CD4-positive, alpha-beta T cell treated with Interleukin-17A for 1 hour (primary cell): Measurements from ENCODE around the gene CACNA1F.
"Not testable (repeated sequence)": the region's sequence is repeated elsewhere in the genome, so short reads cannot be mapped to it uniquely, and the experiment has no call there.

Experiments used
- DNase-seq: peaks from one replicate; pipeline ENCODE4 v3.0.0-alpha.2; 2020

The CACNA1F gene

GRCh38 chrX:49192722-49193328 lies 40.3 kb downstream of the CACNA1F start:
- peak; percentile 38 for DNase-seq

GRCh38 chrX:49191574-49192011 lies 41.5 kb downstream of the CACNA1F start:
- DNase-seq: no peak

- DNase-seq: peak; percentile 96
Measured at GRCh38 chrX:49190821-49191573, 42.1 kb downstream of the CACNA1F start.

GRCh38 chrX:49189606-49190005 lies 43.5 kb downstream of the CACNA1F start:
- no peak for DNase-seq

- DNase-seq: no peak
Measured at GRCh38 chrX:49188468-49189076, 44.6 kb downstream of the CACNA1F start.

GRCh38 chrX:49187526-49187925 lies 45.6 kb downstream of the CACNA1F start:
- no peak for DNase-seq

- DNase-seq: no peak
Measured at GRCh38 chrX:49187028-49187394, 46.1 kb downstream of the CACNA1F start.

- peak; percentile 76 for DNase-seq
Measured at GRCh38 chrX:49186125-49187027, 46.8 kb downstream of the CACNA1F start, which contains the start of gene PRICKLE3. Gene PRICKLE3 (minus strand): TSS chrX:49186373. CDS start chrX:49186297, 76 bp downstream.

- peak; percentile 40 for DNase-seq
Measured at GRCh38 chrX:49184294-49185281, 48.6 kb downstream of the CACNA1F start.

GRCh38 chrX:49183701-49184281 lies 49.3 kb downstream of the CACNA1F start:
- DNase-seq: no peak

- DNase-seq: no peak
Measured at GRCh38 chrX:49179358-49179757, 53.8 kb downstream of the CACNA1F start.

- DNase-seq: no peak
Measured at GRCh38 chrX:49178537-49178936, 54.6 kb downstream of the CACNA1F start.

- no peak for DNase-seq
Measured at GRCh38 chrX:49177873-49178480, 55.2 kb downstream of the CACNA1F start.

GRCh38 chrX:49177338-49177833 lies 55.8 kb downstream of the CACNA1F start:
- DNase-seq: peak; percentile 40

GRCh38 chrX:49176421-49177326 lies 56.5 kb downstream of the CACNA1F start:
- DNase-seq: no peak

GRCh38 chrX:49175435-49176274 lies 57.5 kb downstream of the CACNA1F start:
- no peak for DNase-seq

GRCh38 chrX:49174723-49175122 lies 58.4 kb downstream of the CACNA1F start:
- no peak for DNase-seq

- not testable (repeated sequence) for DNase-seq
Measured at GRCh38 chrX:49173544-49173943, 59.6 kb downstream of the CACNA1F start.
